22Rv1 (cell line): ENCODE data around the gene AHDC1.

Source experiments
- H3K27ac ChIP-seq: fragments of 450-650 bp; 2 replicates; pipeline ENCODE4 v1.5.1; 2017
- CTCF ChIP-seq: fragments of 450-650 bp; IDR thresholded peaks from 2 replicates; pipeline ENCODE4 v1.5.1; 2017; ENCODE audit warnings: mild to moderate bottlenecking
- ZFX ChIP-seq: fragments of 450-650 bp; IDR thresholded peaks from 2 replicates; pipeline ENCODE4 v1.6.1; 2017; ENCODE audit warnings: antibody characterized with exemption, borderline replicate concordance

The AHDC1 gene

GRCh38 chr1:27607239-27607804 lies 3.4 kb upstream of the AHDC1 start:
- H3K27ac ChIP-seq = no peak overlapping the region
- TF ChIP-seq ZFX = no peak
- TF ChIP-seq CTCF = no peak

- H3K27ac ChIP-seq = no peak overlapping the region
- TF ChIP-seq ZFX (no peak), CTCF (peak; percentile 57; the same call in 1 of the 2 replicates)
Measured at GRCh38 chr1:27606708-27607238, 2.8 kb upstream of the AHDC1 start.

- no peak overlapping the region for H3K27ac ChIP-seq
- TF ChIP-seq CTCF (peak; percentile 89), ZFX (no peak)
Measured at GRCh38 chr1:27605796-27606707, 2.1 kb upstream of the AHDC1 start.

- no peak overlapping the region for H3K27ac ChIP-seq
- TF ChIP-seq CTCF (no peak), ZFX (no peak)
Measured at GRCh38 chr1:27605300-27605766, 1.4 kb upstream of the AHDC1 start.

GRCh38 chr1:27604579-27605299 lies 795 bp upstream of the AHDC1 start:
- no peak overlapping the region; the same call in 1 of the 2 replicates for H3K27ac ChIP-seq
- TF ChIP-seq ZFX (no peak), CTCF (no peak)

- peak overlapping the region; percentile 85 for H3K27ac ChIP-seq
- TF ChIP-seq CTCF = no peak
- no peak for TF ChIP-seq ZFX
Measured at GRCh38 chr1:27603309-27603680, 649 bp downstream of the AHDC1 start.
